GM19468 (cell line): ENCODE data around the gene ATXN1.
"Not testable (repeated sequence)": the region's sequence is repeated elsewhere in the genome, so short reads cannot be mapped to it uniquely, and the experiment has no call there.

Source experiments
- ATAC-seq: cut with Tn5 transposase; IDR thresholded peaks from one replicate; pipeline ENCODE4 v1.9.1; 2021; ENCODE audit warnings: mild to moderate bottlenecking, moderate library complexity, moderate number of reproducible peaks; ENCODE audit not compliant: unreplicated experiment; ENCODE audit errors: extremely low read depth

Gene ATXN1

GRCh38 chr6:16760516-16761470 lies at the start of gene ATXN1:
Gene ATXN1 (minus strand): TSS chr6:16761460.
- ATAC-seq = no peak

- no peak for ATAC-seq
These were observed 49.2 kb upstream of the ATXN1 start for GRCh38 chr6:16810411-16810810.

- no peak for ATAC-seq
These were observed 48.6 kb upstream of the ATXN1 start for GRCh38 chr6:16809753-16810358.

- ATAC-seq = no peak
These were observed 46.7 kb upstream of the ATXN1 start for GRCh38 chr6:16807956-16808355.

- no peak for ATAC-seq
These were observed 45.1 kb upstream of the ATXN1 start for GRCh38 chr6:16806363-16806762.

- ATAC-seq = no peak
These were observed 44.1 kb upstream of the ATXN1 start for GRCh38 chr6:16805243-16805950.

- ATAC-seq = no peak
These were observed 43.4 kb upstream of the ATXN1 start for GRCh38 chr6:16804546-16805242.

GRCh38 chr6:16803294-16804200 lies 42.3 kb upstream of the ATXN1 start:
- no peak for ATAC-seq

- ATAC-seq = no peak
These were observed 40.8 kb upstream of the ATXN1 start for GRCh38 chr6:16802071-16802470.

- no peak for ATAC-seq
These were observed 39.7 kb upstream of the ATXN1 start for GRCh38 chr6:16800942-16801341.

- ATAC-seq = no peak
These were observed 39.1 kb upstream of the ATXN1 start for GRCh38 chr6:16800341-16800740.

GRCh38 chr6:16799279-16800193 lies 38.3 kb upstream of the ATXN1 start:
- ATAC-seq = no peak

GRCh38 chr6:16793828-16794412 lies 32.7 kb upstream of the ATXN1 start:
- ATAC-seq = no peak

- ATAC-seq = no peak
These were observed 28.2 kb upstream of the ATXN1 start for GRCh38 chr6:16789329-16790038.

- ATAC-seq = no peak
These were observed 25.9 kb upstream of the ATXN1 start for GRCh38 chr6:16787128-16787682.

GRCh38 chr6:16785496-16785895 lies 24.2 kb upstream of the ATXN1 start:
- ATAC-seq = no peak

- not testable (repeated sequence) for ATAC-seq
These were observed 23.7 kb upstream of the ATXN1 start for GRCh38 chr6:16784957-16785356.
